HCT116 (cell line): Measurements from ENCODE around the gene DPP10. TPM values are rescaled to one million over a fixed set of nuclear protein-coding genes. Genes with fewer than 3 reads are reported as not detected.

Experiments used
- ATAC-seq: fragments of 200-7000 bp; cut with Tn5 transposase; 2 replicates; pipeline ENCODE4 v1.9.1; 2020; ENCODE audit warnings: mild to moderate bottlenecking, moderate library complexity
- BruUV-seq: library from RNA; stranded (reverse); fragments of 400-500 nt; replicated peaks from 2 replicates; lab custom pipeline; 2021; lab: Mats Ljungman, UMichigan
- CTCF ChIA-PET: fragments of 300-600 bp; sonication (Branson Sonifier 250); formaldehyde crosslinking; loops from one replicate; lab custom pipeline; 2021; ENCODE audit warnings: antibody characterized with exemption; lab: Charles Lee
- POLR2A ChIA-PET: fragments of 300-600, 350-600 bp; sonication (Branson Sonifier 250); formaldehyde crosslinking; loops from one replicate; lab custom pipeline; 2021; ENCODE audit warnings: antibody characterized with exemption; lab: Charles Lee
- RAD21 ChIA-PET, 2 experiments: fragments of 300-600 bp; sonication (Branson Sonifier 250); formaldehyde crosslinking; loops; one replicate each; lab custom pipeline; 2023; ENCODE audit warnings: low total read pairs in 2 of 2; ENCODE audit not compliant: uncharacterized antibody in 2 of 2, unreplicated experiment in 2 of 2, low non-redundant PET in 1 of 2; lab: Charles Lee
- DNase-seq: peaks from one replicate; pipeline ENCODE4 v3.0.0-alpha.2; 2010; ENCODE audit warnings: low read depth, low spot score
- H2AFZ ChIP-seq: fragments of 200-600 bp; shearing (Covaris generic), sonication (generic); 2 replicates; pipeline ENCODE4 v1.6.1; 2017; ENCODE audit warnings: low read depth, mixed run types, mixed read lengths, antibody characterized with exemption, low read length; ENCODE audit not compliant: poor library complexity, severe bottlenecking
- H3K27ac ChIP-seq: 2 replicates; pipeline ENCODE4 v1.5.1; 2012; ENCODE audit warnings: low read depth, low read length
- H3K27me3 ChIP-seq: fragments of 200-600 bp; sonication (generic); 2 replicates; pipeline ENCODE4 v1.6.1; 2016; ENCODE audit warnings: mixed run types, low read length, mixed read lengths; ENCODE audit not compliant: insufficient read depth
- H3K36me3 ChIP-seq, 2 experiments: fragments of 200-500 bp in 1 of 2; fragments of 200-600 bp in 1 of 2; sonication (Bioruptor generic) in 1 of 2; sonication (generic) in 1 of 2; 2 replicates each; pipeline versions ENCODE4 v1.5.1 to v1.6.1; 2014 to 2016; ENCODE audit warnings: low read length in 2 of 2, inconsistent platforms in 1 of 2, mixed read lengths in 1 of 2, mixed run types in 1 of 2; ENCODE audit not compliant: insufficient read depth in 2 of 2, control insufficient read depth in 1 of 2
- H3K4me1 ChIP-seq, 2 experiments: fragments of 200-600 bp in 1 of 2; sonication (generic) in 1 of 2; 2 replicates each; pipeline versions ENCODE4 v1.5.1 to v1.6.1; 2012 to 2017; ENCODE audit warnings: low read length in 2 of 2, inconsistent platforms in 1 of 2, mild to moderate bottlenecking in 1 of 2, mixed read lengths in 1 of 2, mixed run types in 1 of 2, moderate library complexity in 1 of 2; ENCODE audit not compliant: insufficient read depth in 2 of 2, control insufficient read depth in 1 of 2
- H3K4me2 ChIP-seq: fragments of 200-600 bp; sonication (generic); 2 replicates; pipeline ENCODE4 v1.6.1; 2017; ENCODE audit warnings: mixed run types, low read length, mixed read lengths
- H3K4me3 ChIP-seq, 2 experiments: fragments of 200-600 bp in 1 of 2; sonication (generic) in 1 of 2; replicated peaks in 1 of 2; 2 replicates each; pipeline ENCODE4 v1.5.1; 2011 to 2016; ENCODE audit warnings: low read length in 2 of 2, control low read depth in 1 of 2, low read depth in 1 of 2, mild to moderate bottlenecking in 1 of 2, mixed read lengths in 1 of 2, mixed run types in 1 of 2
- H3K79me2 ChIP-seq: fragments of 200-600 bp; sonication (generic); 2 replicates; pipeline ENCODE4 v1.6.1; 2017; ENCODE audit warnings: mild to moderate bottlenecking, mixed run types, low read length, moderate library complexity, mixed read lengths; ENCODE audit not compliant: insufficient read depth
- H3K9ac ChIP-seq: fragments of 200-600 bp; sonication (generic); 2 replicates; pipeline ENCODE4 v1.6.1; 2016; ENCODE audit warnings: low read length, mixed read lengths
- H3K9me2 ChIP-seq: fragments of 200-600 bp; sonication (generic), shearing (Covaris generic); 2 replicates; pipeline ENCODE4 v1.6.1; 2017; ENCODE audit warnings: mixed run types, mild to moderate bottlenecking, moderate library complexity; ENCODE audit not compliant: insufficient read depth
- H3K9me3 ChIP-seq, 2 experiments: fragments of 200-500 bp in 1 of 2; fragments of 200-600 bp in 1 of 2; sonication (Bioruptor generic) in 1 of 2; sonication (generic) in 1 of 2; 2 replicates each; pipeline ENCODE4 v1.6.1; 2014 to 2017; ENCODE audit warnings: low read length in 2 of 2, mixed read lengths in 2 of 2, inconsistent platforms in 1 of 2, low read depth in 1 of 2, mild to moderate bottlenecking in 1 of 2, mixed run types in 1 of 2, moderate library complexity in 1 of 2; ENCODE audit not compliant: control insufficient read depth in 1 of 2, insufficient read depth in 1 of 2
- H4K20me1 ChIP-seq: fragments of 200-600 bp; sonication (generic), shearing (Covaris generic); 2 replicates; pipeline ENCODE4 v1.6.1; 2017; ENCODE audit warnings: mixed run types, mild to moderate bottlenecking, moderate library complexity; ENCODE audit not compliant: insufficient read depth
- CBX3 ChIP-seq: IDR thresholded peaks from 2 replicates; pipeline ENCODE4 v1.6.1; 2012; ENCODE audit warnings: low read depth
- CEBPB ChIP-seq: IDR thresholded peaks from 2 replicates; pipeline ENCODE4 v1.6.1; 2012; ENCODE audit warnings: low read depth
- EGR1 ChIP-seq: IDR thresholded peaks from 2 replicates; pipeline ENCODE4 v1.6.1; 2012; ENCODE audit warnings: low read depth
- ELF1 ChIP-seq: IDR thresholded peaks from 2 replicates; pipeline ENCODE4 v1.6.1; 2012; ENCODE audit warnings: low read depth, borderline replicate concordance
- EZH2 ChIP-seq: fragments of 200-600 bp; sonication (generic); IDR thresholded peaks from 2 replicates; pipeline ENCODE4 v1.6.1; 2017; ENCODE audit warnings: antibody characterized with exemption, mixed run types
- EZH2phosphoT487 ChIP-seq: fragments of 200-600 bp; IDR thresholded peaks from 2 replicates; pipeline ENCODE4 v1.6.1; 2018; ENCODE audit warnings: antibody characterized with exemption, borderline replicate concordance
- JUND ChIP-seq: IDR thresholded peaks from 2 replicates; pipeline ENCODE4 v1.6.1; 2012
- POLR2AphosphoS5 ChIP-seq: IDR thresholded peaks from 2 replicates; pipeline ENCODE4 v1.6.1; 2011; ENCODE audit warnings: mild to moderate bottlenecking, low read depth, low read length, moderate library complexity
- RAD21 ChIP-seq: IDR thresholded peaks from 2 replicates; pipeline ENCODE4 v1.6.1; 2012; ENCODE audit warnings: low read depth, mild to moderate bottlenecking
- REST ChIP-seq: IDR thresholded peaks from 2 replicates; pipeline ENCODE4 v1.6.1; 2012; ENCODE audit warnings: low read depth
- SIN3A ChIP-seq: IDR thresholded peaks from 2 replicates; pipeline ENCODE4 v1.6.1; 2012; ENCODE audit warnings: low read depth
- SP1 ChIP-seq: IDR thresholded peaks from 2 replicates; pipeline ENCODE4 v1.6.1; 2012; ENCODE audit warnings: low read depth
- SRF ChIP-seq: IDR thresholded peaks from 2 replicates; pipeline ENCODE4 v1.6.1; 2012; ENCODE audit warnings: low read depth
- TCF7L2 ChIP-seq: IDR thresholded peaks from 2 replicates; pipeline ENCODE4 v1.7.0; 2011; ENCODE audit warnings: borderline replicate concordance, inconsistent platforms; ENCODE audit not compliant: insufficient read depth, insufficient read length; ENCODE audit errors: extremely low read depth
- YY1 ChIP-seq: IDR thresholded peaks from 2 replicates; pipeline ENCODE4 v1.6.1; 2011; ENCODE audit warnings: low read length, low read depth, moderate library complexity, mild to moderate bottlenecking; ENCODE audit not compliant: insufficient replicate concordance; ENCODE audit errors: extremely low read depth
- ZBTB33 ChIP-seq: IDR thresholded peaks from 2 replicates; pipeline ENCODE4 v1.6.1; 2011; ENCODE audit warnings: mild to moderate bottlenecking, low read length, moderate library complexity; ENCODE audit not compliant: insufficient replicate concordance; ENCODE audit errors: extremely low read depth
- ZNF274 ChIP-seq: fragments of 200-500 bp; sonication (Bioruptor generic); IDR thresholded peaks from 2 replicates; pipeline ENCODE4 v1.6.1; 2014; ENCODE audit warnings: mild to moderate bottlenecking, low read depth, low read length, inconsistent platforms
- intact Hi-C: fragments of 100-400 bp; cut with micrococcal nuclease; formaldehyde crosslinking; loops from 2 replicates; pipeline ENCODE4 v1.10.0; 2022
- total RNA-seq: library from RNA; stranded (reverse); gene quantifications from one replicate; pipeline ENCODE4 v1.2.1, GENCODE V29; 2021; ENCODE audit not compliant: unreplicated experiment

Gene DPP10
- total RNA-seq, 1 experiment from 2014 or later: not detected

DNA sequence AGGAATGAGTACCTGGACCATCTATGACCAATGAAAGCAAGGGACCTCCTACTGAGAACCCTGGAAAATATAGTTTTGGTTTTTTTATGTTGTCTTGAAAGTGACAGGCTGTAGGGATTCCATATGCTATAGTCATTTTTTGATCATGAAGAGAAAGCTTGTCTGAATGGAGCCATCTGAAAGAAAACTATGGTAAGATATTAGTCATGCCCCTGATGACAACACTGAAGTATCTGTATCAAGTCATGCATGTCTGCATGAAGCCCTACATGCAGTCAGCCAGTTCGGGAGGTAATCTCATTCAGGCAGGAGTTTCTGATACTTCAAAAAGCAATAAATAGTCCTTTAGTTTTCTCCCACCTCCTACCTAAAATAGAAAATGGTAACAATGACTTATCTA lies 1042.0 kb downstream of the DPP10 start:
- DNase-seq (no peak), ATAC-seq (no peak)
- H3K4me1 ChIP-seq: no peaks in the 10 kb centered on the region
- POLR2A ChIA-PET: no interaction called here
- H3K4me3 ChIP-seq: no peak overlapping the region
- no peak overlapping the region for H2AFZ ChIP-seq
- H4K20me1 ChIP-seq: no peaks in the 10 kb centered on the region
- no peaks in the 10 kb centered on the region for H3K9me2 ChIP-seq
- no peaks in the 10 kb centered on the region for H3K36me3 ChIP-seq
- CTCF ChIA-PET: no interaction called here
- no peaks in the 10 kb centered on the region for H3K27me3 ChIP-seq
- H3K4me2 ChIP-seq: no peak overlapping the region
- no TSS peak for BruUV-seq
- no peak for TF ChIP-seq REST
- no peak for TF ChIP-seq SRF
- TF ChIP-seq ZNF274: no peak
- TF ChIP-seq YY1: no peak
- no peak for TF ChIP-seq CBX3
- no peak for TF ChIP-seq TCF7L2
- no peak for TF ChIP-seq ZBTB33
- TF ChIP-seq RAD21: no peak
- TF ChIP-seq JUND: no peak
- TF ChIP-seq EZH2phosphoT487: no peak
- TF ChIP-seq EGR1: no peak
- TF ChIP-seq CEBPB: no peak
- no peak for TF ChIP-seq SIN3A
- TF ChIP-seq SP1: no peak
- no peak for TF ChIP-seq ELF1
- TF ChIP-seq EZH2: no peak
- TF ChIP-seq POLR2AphosphoS5: no peak
- TF ChIP-seq, all 23 proteins: peak for 0
- RAD21 ChIA-PET: no interaction called here
- Histone ChIP-seq H3K9me3 (peaks cover 3 to 33% of the 10 kb centered on the region in 2 experiments; a peak in 2 of 4 replicates), H3K79me2 (no peaks in the 10 kb centered on the region), H3K9ac (no peak overlapping the region), H3K27ac (no peak overlapping the region)
- intact Hi-C loops: no loop called here
